HUES64 (cell line): ENCODE results near the gene TAGAP.
"Not testable (repeated sequence)": the region's sequence is repeated elsewhere in the genome, so short reads cannot be mapped to it uniquely, and the experiment has no call there.

ENCODE experiments used
- H3K27ac ChIP-seq: 2 replicates; pipeline ENCODE4 v1.7.0; 2013; ENCODE audit warnings: low read depth, low read length, inconsistent platforms
- H3K27me3 ChIP-seq: 2 replicates; pipeline ENCODE4 v1.6.1; 2013; ENCODE audit warnings: mild to moderate bottlenecking, low read length; ENCODE audit not compliant: insufficient read depth
- H3K36me3 ChIP-seq: 2 replicates; pipeline ENCODE4 v1.6.1; 2013; ENCODE audit warnings: mild to moderate bottlenecking, low read length; ENCODE audit not compliant: insufficient read depth
- H3K4me1 ChIP-seq: 2 replicates; pipeline ENCODE4 v1.6.1; 2013; ENCODE audit warnings: mild to moderate bottlenecking, low read length, moderate library complexity; ENCODE audit not compliant: insufficient read depth
- H3K4me3 ChIP-seq: 2 replicates; pipeline ENCODE4 v1.5.1; 2013; ENCODE audit warnings: mild to moderate bottlenecking, low read length, moderate library complexity
- H3K9ac ChIP-seq: 2 replicates; pipeline ENCODE4 v1.6.1; 2013; ENCODE audit warnings: mild to moderate bottlenecking, low read depth, low read length
- H3K9me3 ChIP-seq: 2 replicates; pipeline ENCODE4 v1.6.1; 2013; ENCODE audit warnings: low read depth, low read length; ENCODE audit not compliant: insufficient read depth
- WGBS: fragments of 150-250, 120-280 bp; methylation state at CpG from one replicate; pipeline ENCODE4 v1.1.7; 2013; ENCODE audit warnings: missing lambda C conversion rate; 5-methylcytosine and 5-hydroxymethylcytosine counted together

TAGAP gene

DNA sequence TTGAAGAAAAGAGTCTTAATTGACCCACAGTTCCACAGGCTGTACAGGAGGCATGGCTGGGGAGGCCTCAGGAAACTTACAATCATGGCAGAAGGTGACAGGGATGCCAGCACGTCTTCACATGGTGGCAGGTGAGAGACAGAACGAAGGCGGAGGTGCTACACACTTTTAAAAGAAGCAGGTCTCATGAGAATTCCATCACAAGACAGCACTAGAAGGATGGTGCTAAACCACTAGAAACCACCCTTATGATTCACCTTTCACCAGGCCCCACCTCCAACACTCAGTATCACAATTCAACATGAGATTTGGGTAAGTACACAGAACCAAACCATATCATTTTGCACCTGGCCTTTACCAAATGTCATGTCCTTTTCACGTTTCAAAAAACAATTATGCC is 20.9 kb downstream of the TAGAP start:
- Histone ChIP-seq H3K9ac (no peak overlapping the region), H3K27me3 (no peaks in the 10 kb centered on the region), H3K9me3 (0 out of 2 replicates have a peak, but pooled peaks cover 9% of the 10 kb centered on the region), H3K4me1 (no peaks in the 10 kb centered on the region), H3K27ac (no peak overlapping the region), H3K36me3 (no peaks in the 10 kb centered on the region), H3K4me3 (no peak overlapping the region)
- 92% methylated on average over 4 of the region's 4 CpGs for WGBS

DNA sequence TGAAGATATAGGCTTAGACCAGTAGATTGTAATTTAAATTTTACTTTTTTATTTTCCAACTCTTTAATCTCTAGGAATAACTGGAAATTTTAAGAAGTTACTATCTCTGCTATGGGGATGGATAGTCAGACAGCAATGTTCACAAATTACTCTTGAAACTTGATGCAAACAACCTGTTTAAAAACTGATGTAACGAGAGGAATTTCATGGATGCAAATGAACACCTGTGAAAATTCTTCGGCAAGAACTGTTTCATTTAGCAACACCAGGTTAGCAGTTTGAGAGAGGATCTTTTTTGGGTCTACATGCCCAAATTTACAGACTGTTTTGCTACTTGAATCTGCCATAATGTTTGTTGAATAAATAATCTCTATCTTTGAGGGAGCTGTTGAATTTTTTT is 24.8 kb downstream of the TAGAP start:
- Histone ChIP-seq H3K27ac (no peak overlapping the region), H3K4me3 (no peak overlapping the region), H3K36me3 (no peaks in the 10 kb centered on the region), H3K9me3 (peaks cover 14% of the 10 kb centered on the region; the same call in 1 of the 2 replicates), H3K27me3 (no peaks in the 10 kb centered on the region), H3K4me1 (no peaks in the 10 kb centered on the region), H3K9ac (no peak overlapping the region)
- 96% methylated on average over 2 of the region's 2 CpGs for WGBS

DNA sequence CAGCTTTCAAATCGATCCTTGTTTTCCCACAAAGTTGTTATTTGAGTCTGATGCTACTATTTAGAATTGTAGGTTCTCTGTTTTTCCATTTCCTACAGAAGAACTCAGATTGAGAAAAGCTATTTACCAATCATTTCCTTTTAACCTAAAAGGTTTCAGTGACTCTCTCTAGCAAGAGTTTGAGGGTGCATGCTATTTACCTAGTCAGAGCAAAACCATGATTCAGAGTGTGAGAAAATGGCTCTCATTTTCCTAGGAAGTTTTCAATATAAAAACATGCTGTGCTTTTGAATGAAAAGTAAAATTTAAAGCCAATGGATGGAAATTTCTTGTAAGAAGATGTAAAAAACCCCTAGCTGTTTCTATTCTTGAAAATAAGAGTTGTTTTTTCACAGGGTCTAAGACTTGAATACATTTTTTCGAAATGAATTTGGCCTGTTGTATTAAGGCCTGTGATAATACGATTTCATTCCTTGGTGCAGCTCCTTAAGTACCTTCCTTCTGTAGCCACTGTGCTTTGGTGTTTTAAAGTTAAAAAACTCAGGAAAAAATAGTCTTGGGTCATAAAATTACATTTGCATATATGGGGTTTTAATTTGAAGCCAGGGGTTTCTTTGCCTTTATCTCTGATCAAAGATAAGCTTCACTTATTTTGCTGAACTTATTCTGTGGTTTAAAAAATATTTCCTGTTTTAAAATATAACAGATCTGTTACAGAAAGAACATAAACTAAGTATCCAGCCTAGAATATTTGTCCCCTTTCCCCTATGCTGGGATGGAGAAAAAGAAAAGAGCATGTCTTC is 26.8 kb downstream of the TAGAP start:
- H3K9ac ChIP-seq = no peak overlapping the region
- H3K27ac ChIP-seq = no peak overlapping the region
- no peaks in the 10 kb centered on the region for H3K36me3 ChIP-seq
- no peaks in the 10 kb centered on the region for H3K4me1 ChIP-seq
- H3K27me3 ChIP-seq = no peaks in the 10 kb centered on the region
- WGBS = 93% methylated on average over 3 of the region's 3 CpGs
- peaks cover 7% of the 10 kb centered on the region; the same call in 1 of the 2 replicates for H3K9me3 ChIP-seq
- no peak overlapping the region for H3K4me3 ChIP-seq

DNA sequence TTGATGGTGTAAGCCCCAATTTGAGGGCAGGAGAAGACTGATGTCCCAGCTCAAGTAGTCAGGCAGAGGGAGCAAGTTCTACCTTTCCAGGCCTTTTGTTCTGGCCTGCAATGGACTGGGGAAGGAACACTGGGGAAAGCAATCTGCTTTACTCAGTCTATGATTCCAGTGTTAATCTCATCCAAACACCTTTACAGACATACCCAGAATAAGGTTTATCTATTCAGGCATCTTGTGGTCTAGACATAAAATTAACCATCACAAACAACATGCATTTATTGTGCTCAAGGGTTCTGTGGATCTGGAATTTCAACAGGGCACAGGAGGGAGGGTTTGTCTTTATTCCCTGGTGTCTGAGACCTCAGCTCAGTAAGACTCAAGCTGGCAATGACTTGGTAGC is 30.4 kb downstream of the TAGAP start:
- no peaks in the 10 kb centered on the region for H3K36me3 ChIP-seq
- no peaks in the 10 kb centered on the region for H3K4me1 ChIP-seq

DNA sequence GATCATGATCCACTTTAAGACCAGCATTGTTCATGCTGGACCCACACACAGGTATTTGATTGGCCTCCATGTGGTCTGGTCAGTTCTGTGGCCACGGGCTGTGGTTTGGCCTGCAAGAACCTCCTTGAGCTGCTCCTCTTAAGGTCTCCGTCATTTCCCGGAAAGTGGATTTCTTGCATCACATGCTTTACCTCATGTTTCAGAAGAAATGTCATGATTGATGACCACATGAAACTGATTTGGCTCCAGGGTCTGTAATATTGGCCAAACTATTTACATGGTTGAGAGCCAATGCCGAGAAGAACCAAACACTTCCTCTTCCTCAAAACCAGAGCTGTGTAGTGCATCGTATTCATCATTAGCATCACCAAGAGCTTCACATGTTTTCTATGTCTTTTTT is 31.6 kb downstream of the TAGAP start:
- H3K4me1 ChIP-seq = no peaks in the 10 kb centered on the region
- H3K4me3 ChIP-seq = no peak overlapping the region
- no peaks in the 10 kb centered on the region for H3K27me3 ChIP-seq
- H3K36me3 ChIP-seq = no peaks in the 10 kb centered on the region
- H3K27ac ChIP-seq = no peak overlapping the region
- WGBS = 95% methylated on average over 5 of the region's 5 CpGs
- peaks cover 7% of the 10 kb centered on the region; the same call in 1 of the 2 replicates for H3K9me3 ChIP-seq
- H3K9ac ChIP-seq = no peak overlapping the region

More for the DNA sequence above, 30.4 kb downstream of the TAGAP start:
- Histone ChIP-seq H3K9me3 (peaks cover 7% of the 10 kb centered on the region; the same call in 1 of the 2 replicates), H3K27ac (no peak overlapping the region), H3K27me3 (no peaks in the 10 kb centered on the region), H3K4me3 (no peak overlapping the region), H3K9ac (no peak overlapping the region)

DNA sequence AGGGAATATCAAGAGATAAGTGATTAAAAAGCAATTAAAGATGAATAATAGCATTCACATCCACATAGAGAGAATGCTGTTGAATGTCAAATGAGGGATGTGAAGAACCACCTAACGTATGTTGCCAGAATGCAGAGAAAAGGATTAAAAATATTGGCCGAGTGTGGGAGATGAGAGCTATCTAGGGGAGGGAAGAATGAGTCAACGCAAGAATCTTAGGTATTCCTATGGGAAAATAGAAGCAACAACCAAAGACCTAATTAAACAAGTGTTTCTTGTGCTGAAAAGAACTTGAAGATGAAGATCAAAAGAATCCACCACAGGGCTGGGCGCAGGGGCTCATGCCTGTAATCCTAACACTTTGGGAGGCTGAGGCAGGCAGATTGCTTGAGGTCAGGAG is 32.6 kb downstream of the TAGAP start:
- WGBS = 83% methylated on average over 4 of the region's 4 CpGs
- no peaks in the 10 kb centered on the region for H3K27me3 ChIP-seq
- no peaks in the 10 kb centered on the region for H3K4me1 ChIP-seq
- no peak overlapping the region for H3K9ac ChIP-seq
- H3K36me3 ChIP-seq = no peaks in the 10 kb centered on the region
- H3K4me3 ChIP-seq = no peak overlapping the region
- H3K9me3 ChIP-seq = peaks cover 7% of the 10 kb centered on the region; the same call in 1 of the 2 replicates
- H3K27ac ChIP-seq = no peak overlapping the region

DNA sequence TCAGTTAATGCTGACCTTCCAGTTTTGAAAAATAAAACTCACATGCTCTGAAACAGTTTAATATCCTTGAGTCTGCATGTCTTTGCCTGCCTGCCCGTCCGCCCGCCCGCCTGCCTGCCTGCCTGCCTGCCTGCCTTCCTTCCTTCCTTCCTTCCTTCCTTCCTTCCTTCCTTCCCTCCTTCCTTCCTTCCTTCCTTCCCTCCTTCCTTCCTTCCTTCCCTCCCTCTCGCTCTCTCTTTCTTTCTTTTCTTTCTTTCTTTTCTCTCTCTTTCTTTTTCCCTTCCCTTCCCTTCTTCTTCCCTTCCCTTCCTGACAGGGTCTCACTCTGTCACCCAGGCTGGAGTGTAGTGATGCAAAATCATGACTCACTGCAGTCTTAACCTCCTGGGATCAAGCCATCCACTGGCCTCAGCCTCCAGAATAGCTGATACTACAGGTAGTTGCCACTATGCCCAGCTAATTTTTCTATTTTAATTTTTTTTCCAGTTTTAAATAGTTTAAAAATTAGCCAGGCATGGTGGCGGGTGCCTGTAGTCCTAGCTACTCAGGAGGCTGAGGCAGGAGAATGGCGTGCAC is 34.7 kb downstream of the TAGAP start:
- H3K4me1 ChIP-seq, H3K27ac ChIP-seq, H3K9ac ChIP-seq, H3K4me3 ChIP-seq, H3K27me3 ChIP-seq, H3K9me3 ChIP-seq, H3K36me3 ChIP-seq: not testable (repeated sequence)
- WGBS = 80% methylated on average over 7 of the region's 7 CpGs

DNA sequence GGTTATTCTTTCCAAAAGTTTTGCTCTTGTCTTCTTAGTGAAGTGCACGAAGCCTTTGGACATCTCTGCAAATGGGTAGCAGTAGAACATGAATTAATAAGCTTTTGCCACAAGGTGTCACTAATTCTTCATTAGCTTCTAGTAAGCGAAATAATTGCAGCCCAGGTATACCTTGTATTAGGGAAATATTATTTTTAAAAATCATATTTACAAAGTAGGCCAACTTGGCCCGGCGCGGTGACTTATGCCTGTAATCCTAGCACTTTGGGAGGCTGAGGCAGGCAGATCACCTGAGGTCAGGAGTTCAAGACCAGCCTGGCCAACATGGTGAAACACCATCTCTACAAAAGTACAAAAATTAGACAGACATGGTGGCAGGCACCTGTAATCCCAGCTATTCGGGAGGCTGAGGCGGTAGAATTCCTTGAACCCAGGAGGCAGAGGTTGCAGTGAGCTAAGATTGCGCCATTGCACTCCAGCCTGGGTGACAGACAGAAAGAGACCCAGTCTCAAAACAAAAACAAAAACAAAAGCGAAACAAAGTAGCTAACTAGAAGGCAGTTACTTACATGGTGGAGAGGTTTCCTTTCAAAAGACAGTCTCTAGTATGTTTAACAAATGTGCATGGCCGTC is 36.0 kb downstream of the TAGAP start:
- Histone ChIP-seq H3K9ac (no peak overlapping the region), H3K4me3 (no peak overlapping the region), H3K27me3 (no peaks in the 10 kb centered on the region), H3K9me3 (no peaks in the 10 kb centered on the region), H3K4me1 (no peaks in the 10 kb centered on the region), H3K36me3 (no peaks in the 10 kb centered on the region), H3K27ac (no peak overlapping the region)
- 92% methylated on average over 9 of the region's 10 CpGs for WGBS

DNA sequence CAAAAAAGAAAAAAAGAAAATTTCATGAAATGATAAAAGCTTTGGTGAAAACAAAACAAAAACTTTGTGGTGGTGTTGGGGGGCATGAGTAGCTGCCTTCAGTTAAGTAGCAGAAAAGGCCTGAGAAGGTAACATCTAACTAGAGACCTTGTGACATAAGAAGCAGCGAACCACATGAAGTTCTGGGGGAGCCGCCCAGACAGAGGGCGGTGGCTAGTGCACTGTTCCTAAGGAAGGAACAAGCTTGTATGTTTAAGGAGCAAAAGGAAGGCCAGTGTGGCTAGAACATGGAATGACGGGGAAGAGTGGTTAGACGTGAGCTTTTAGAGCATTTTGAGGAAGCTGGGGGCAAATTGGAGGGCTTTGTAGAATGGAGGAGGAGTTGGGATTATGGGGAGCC is 37.3 kb downstream of the TAGAP start:
- no peak overlapping the region for H3K27ac ChIP-seq
- no peaks in the 10 kb centered on the region for H3K27me3 ChIP-seq
- H3K36me3 ChIP-seq = no peaks in the 10 kb centered on the region
- no peaks in the 10 kb centered on the region for H3K9me3 ChIP-seq
- no peak overlapping the region for H3K9ac ChIP-seq
- H3K4me3 ChIP-seq = no peak overlapping the region
- no peaks in the 10 kb centered on the region; the same call in 1 of the 2 replicates for H3K4me1 ChIP-seq
- WGBS = 90% methylated on average over 5 of the region's 5 CpGs

DNA sequence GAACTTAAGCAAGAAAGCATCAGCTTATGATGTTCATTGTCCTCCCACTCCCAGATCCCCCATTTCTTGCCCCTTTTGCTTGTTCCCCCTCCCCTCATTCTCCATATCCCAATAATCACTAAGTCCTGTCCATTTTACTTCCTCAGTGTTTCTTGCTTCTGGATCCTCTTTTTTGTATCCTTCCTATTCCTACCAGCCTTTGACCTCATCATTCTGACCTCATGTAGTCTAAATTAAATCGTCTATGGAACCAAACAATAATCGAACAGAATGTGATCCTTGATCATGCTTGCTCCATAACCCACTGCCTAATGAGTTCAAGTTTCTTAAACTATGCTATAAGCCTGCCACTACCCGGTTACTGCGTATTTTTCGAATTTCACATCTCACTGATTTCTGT is 39.4 kb downstream of the TAGAP start:
- Histone ChIP-seq H3K9ac (no peak overlapping the region), H3K4me3 (no peak overlapping the region)

DNA sequence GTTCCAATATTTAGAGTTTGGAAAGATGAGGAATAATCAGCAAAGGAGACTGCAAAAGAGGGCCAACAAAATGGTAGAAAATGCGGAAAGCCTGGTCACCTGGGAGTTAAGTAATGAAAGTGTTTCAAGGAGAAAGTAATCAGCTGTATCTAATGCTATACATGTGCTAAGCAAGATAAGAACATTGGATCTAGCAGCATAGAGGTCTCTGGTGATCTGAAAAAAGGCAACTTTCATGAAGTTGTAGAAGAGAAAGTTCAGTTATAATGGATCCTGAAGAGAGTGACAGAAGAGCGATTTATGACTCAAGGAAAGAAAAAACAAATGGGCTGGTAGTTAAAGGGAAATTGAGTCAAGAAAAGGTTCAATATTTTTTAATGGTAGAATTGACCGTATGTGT is 40.2 kb downstream of the TAGAP start:
- Histone ChIP-seq H3K9me3 (no peaks in the 10 kb centered on the region), H3K36me3 (no peaks in the 10 kb centered on the region), H3K4me1 (peaks cover 10% of the 10 kb centered on the region), H3K27ac (no peak overlapping the region), H3K27me3 (no peaks in the 10 kb centered on the region), H3K4me3 (no peak overlapping the region), H3K9ac (no peak overlapping the region)
- WGBS = 79% methylated on average over 3 of the region's 3 CpGs

More for the DNA sequence above, 39.4 kb downstream of the TAGAP start:
- Histone ChIP-seq H3K4me1 (peaks cover 9% of the 10 kb centered on the region), H3K27ac (no peak overlapping the region), H3K27me3 (no peaks in the 10 kb centered on the region), H3K9me3 (no peaks in the 10 kb centered on the region), H3K36me3 (no peaks in the 10 kb centered on the region)
- WGBS = 93% methylated on average over 5 of the region's 5 CpGs
